GM12801 (cell line): Measurements from ENCODE around the gene AQP3.

Experiments used
- TF ChIP-seq, protein P1 (sequence below): IDR thresholded peaks from one replicate; pipeline ENCODE4 v1.5.1; 2011; ENCODE audit warnings: control low read depth; ENCODE audit not compliant: insufficient read length; ENCODE audit errors: extremely low read depth

AQP3 gene

DNA sequence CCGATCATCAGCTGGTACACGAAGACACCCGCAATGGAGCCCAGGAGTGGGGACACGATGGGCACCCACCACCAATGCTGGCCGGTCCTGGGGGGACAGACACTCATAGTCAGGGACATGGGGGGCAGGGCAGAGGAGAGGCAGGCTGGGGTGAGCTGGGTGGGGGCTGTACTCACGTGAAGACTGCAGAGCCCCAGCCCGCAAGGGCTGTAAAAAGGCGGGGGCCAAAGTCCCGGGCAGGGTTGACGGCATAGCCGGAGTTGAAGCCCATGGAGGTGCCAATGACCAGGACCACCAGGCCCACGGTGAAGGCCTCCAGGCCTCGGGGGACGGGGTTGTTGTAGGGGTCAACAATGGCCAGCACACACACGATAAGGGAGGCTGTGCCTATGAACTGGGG, 5.3 kb downstream of the AQP3 start:
- TF ChIP-seq, protein P1, sequence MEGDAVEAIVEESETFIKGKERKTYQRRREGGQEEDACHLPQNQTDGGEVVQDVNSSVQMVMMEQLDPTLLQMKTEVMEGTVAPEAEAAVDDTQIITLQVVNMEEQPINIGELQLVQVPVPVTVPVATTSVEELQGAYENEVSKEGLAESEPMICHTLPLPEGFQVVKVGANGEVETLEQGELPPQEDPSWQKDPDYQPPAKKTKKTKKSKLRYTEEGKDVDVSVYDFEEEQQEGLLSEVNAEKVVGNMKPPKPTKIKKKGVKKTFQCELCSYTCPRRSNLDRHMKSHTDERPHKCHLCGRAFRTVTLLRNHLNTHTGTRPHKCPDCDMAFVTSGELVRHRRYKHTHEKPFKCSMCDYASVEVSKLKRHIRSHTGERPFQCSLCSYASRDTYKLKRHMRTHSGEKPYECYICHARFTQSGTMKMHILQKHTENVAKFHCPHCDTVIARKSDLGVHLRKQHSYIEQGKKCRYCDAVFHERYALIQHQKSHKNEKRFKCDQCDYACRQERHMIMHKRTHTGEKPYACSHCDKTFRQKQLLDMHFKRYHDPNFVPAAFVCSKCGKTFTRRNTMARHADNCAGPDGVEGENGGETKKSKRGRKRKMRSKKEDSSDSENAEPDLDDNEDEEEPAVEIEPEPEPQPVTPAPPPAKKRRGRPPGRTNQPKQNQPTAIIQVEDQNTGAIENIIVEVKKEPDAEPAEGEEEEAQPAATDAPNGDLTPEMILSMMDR, result no peak

DNA sequence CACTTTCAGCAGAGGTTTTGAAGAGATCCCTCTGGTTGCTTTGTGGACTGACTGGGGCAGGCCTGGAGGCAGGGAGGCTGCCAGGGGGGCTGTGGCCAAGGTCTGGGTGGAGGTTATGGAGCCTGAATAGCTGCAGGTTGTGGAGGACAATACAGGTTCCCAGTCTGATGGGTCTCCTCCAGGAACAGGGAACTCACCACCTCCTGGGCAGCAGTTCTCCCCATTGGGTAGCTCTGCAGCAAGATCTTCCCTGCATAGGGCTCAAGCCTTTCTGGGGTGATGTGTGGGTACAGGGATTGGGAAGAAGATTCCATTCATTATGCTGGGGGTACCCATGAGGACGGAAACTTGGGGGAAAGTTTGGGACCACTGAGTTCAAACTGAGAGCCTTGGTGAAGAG, 6.8 kb downstream of the AQP3 start:
- TF ChIP-seq, protein P1, result no peak

DNA sequence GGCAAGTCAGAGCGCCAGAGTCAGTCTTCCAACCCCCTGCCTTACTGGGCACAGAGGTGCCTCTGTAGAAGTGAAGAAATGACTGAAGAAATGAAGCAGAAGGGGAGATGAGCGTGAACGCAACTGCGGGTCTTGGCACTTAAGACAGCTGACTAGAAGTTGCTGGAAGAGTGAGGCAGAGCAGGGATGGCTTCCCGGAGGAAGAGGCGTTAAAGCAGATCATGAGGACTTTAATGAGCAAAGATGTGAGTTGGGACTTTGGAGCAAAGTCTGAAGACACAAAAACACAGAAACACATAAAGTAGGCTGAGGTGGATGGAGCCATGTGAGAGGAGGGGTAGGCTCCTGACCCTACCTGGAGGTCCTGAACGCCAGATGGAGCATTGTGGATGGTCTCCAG, 7.2 kb downstream of the AQP3 start:
- TF ChIP-seq, protein P1, result no peak

DNA sequence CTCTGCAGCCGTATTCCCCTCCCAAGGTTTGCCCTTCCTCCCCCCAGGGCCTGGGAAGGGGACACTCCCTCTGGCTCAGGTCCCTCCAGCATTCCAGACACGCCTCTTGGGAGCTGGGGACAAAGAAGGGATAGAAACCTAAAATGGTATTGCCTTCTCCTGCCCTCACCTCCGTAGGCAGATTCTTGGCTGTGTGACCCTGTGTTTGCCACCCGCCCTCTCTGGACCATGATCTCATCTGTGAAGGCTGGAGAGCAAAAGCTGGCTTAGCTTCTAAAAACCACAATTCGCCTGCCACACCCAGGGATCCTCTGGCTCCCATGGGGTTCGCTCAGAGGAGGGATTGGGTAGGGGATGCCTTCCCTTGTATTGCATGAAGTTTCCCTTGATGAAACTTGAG, 7.7 kb downstream of the AQP3 start:
- TF ChIP-seq, protein P1, result no peak

DNA sequence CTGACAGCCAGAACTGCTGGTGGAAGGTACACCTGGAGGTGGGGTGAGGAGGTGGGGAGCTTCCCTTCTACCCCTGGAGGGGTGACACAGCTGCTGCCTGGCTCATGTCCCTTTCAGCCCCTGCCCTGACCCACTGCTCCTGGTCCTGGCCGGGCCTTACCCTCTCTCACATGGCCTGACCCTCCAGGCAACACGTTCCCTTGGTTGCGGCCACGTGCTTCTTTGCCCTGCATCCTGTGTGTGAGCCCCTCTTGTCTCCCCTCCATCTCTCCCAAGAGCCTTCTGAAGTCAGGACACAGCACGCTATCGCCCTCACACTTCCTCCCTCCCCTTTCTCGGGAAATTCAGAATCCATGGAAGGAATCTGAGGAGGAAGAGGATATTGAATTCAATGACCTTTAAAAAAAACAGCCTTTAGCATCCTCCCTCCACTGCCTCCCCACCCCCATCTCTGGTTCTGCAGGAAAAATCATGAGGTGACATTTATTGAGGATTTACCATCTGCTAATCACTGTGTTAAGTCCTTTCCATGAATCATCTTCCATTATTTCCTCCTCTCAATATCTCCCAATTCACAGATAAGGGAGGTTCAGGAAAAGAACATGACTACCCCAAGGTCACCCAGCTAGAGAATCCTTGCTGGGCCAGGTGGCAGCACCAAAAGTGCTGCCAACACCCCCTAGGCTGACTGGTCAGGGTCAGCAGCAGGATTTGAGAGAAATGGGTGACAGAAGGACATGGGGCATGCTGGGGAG, 8.3 kb downstream of the AQP3 start:
- TF ChIP-seq, protein P1, result no peak

DNA sequence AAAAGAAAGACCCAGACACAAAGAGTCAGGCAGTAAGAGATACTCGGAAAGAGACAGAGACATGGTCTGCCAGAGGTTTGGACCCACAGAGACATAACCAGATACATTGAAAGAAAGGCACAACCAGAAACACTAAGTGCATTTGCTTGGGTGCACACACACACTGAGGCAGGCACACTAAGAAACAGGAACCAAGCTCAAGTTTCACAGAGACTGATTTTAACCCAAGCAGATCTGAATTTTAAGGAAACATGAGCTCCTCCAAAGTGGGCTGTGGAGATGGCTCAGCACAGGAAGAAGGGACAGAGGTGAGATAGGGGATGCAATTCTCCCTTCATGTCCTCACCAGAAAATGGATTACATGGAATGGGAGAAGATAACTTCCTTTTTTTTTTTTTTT, 9.5 kb downstream of the AQP3 start:
- TF ChIP-seq, protein P1, result no peak

DNA sequence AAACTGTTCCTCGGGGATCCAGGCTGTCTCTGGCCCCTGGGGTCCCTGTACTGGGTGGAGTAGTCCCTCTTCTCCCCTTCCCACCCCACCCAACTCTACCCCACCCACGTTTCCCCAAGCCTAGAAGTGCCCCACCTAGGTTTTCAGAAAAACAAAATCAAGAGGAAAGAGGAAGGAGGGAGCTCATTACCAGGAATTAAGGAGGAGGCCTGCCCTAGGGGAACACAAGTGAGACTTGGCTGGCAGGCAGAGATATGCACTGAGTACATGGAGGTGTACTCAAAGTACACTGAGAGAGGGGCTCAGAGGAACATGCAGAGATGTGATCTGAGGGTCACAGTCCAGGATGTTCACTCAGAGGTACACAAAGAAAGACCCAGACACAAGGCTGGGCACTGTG, 10.2 kb downstream of the AQP3 start:
- TF ChIP-seq, protein P1, result no peak
